ENCODE results near the gene KIF21B. TPM values are rescaled to one million over a fixed set of nuclear protein-coding genes. Genes with fewer than 3 reads are reported as not detected.

Gene KIF21B
- total and polyA plus RNA-seq, 2 of the 8 experiments (the other 6 are each of a cell fraction or from before 2014, with no cell fraction given), result 10.8 to 26.5 TPM

GRCh38 chr1:200966934-200967333 lies 56.6 kb downstream of the KIF21B start:
- H3K56ac ChIP-seq (replicated peaks; ENCODE audit: insufficient read length, low read depth, low read length), result no peak overlapping the region
- no peaks in the 10 kb centered on the region for H3K79me2 ChIP-seq (ENCODE audit: control insufficient read depth in 1 of 2, insufficient read depth in 2 of 2, low read length in 2 of 2)
- H3K23ac ChIP-seq (ENCODE audit: insufficient read length), result no peak overlapping the region
- POLR2A ChIA-PET (ENCODE audit: partially characterized antibody), result interaction anchor here (1.6 kb wide), 1 partner anchor 10 kb away, joined by 3 read pairs; no protein-coding TSS in a partner anchor
- no peak overlapping the region for H2BK5ac ChIP-seq (ENCODE audit: low read depth, low read length)
- no peak for FAIRE-seq
- no peaks in the 10 kb centered on the region for H3K23me2 ChIP-seq (ENCODE audit: low read depth, low read length)
- DNase-seq (ENCODE audit: low read depth in 1 of 2, low spot score in 2 of 2), result no peak
- no peak overlapping the region for H3K4me3 ChIP-seq (ENCODE audit: extremely low read depth in 1 of 4, insufficient read depth in 2 of 4, low read depth in 3 of 4, low read length in 4 of 4)
- no peaks in the 10 kb centered on the region for H3K27me3 ChIP-seq (replicated peaks in 1 of 4; ENCODE audit: control insufficient read depth in 3 of 4, extremely low read depth in 1 of 4, insufficient read depth in 3 of 4, low read length in 3 of 4)
- no peak overlapping the region for H4K91ac ChIP-seq (replicated peaks; ENCODE audit: insufficient read length, low read length)
- no peak overlapping the region for H2AK5ac ChIP-seq (ENCODE audit: low read depth, low read length)
- no peak overlapping the region for H2BK20ac ChIP-seq (ENCODE audit: low read length)
- no peak overlapping the region for H2AFZ ChIP-seq (ENCODE audit: low read length)
- no peak overlapping the region for H4K5ac ChIP-seq (ENCODE audit: insufficient read length, low read depth, low read length)
- no peak overlapping the region for H4K8ac ChIP-seq (ENCODE audit: extremely low read depth, insufficient read depth, low read length)
- H3K4me1 ChIP-seq (replicated peaks in 1 of 4; ENCODE audit: control insufficient read depth in 3 of 4, insufficient read depth in 4 of 4, low read length in 3 of 4), result peaks cover 0 to 3% (median 0%) of the 10 kb centered on the region in 4 experiments; a peak in 1 of 7 replicates
- H3K9ac ChIP-seq (replicated peaks in 1 of 4; ENCODE audit: extremely low read depth in 1 of 4, low read depth in 3 of 4, low read length in 3 of 4), result no peak overlapping the region
- H2BK12ac ChIP-seq (ENCODE audit: low read depth, low read length), result no peak overlapping the region
- no peak overlapping the region for H3K14ac ChIP-seq (ENCODE audit: insufficient read length)
- H3K79me1 ChIP-seq (ENCODE audit: low read depth, low read length), result no peaks in the 10 kb centered on the region
- H3K4me2 ChIP-seq (ENCODE audit: insufficient read depth in 1 of 2, low read depth in 2 of 2, low read length in 2 of 2), result no peak overlapping the region
- 93% methylated on average over 2 of the region's 2 CpGs; no CpG with 5 or more reads in 1 of the 2 experiments for WGBS, 2 experiments (ENCODE audit: extremely low coverage in 1 of 2, insufficient coverage in 1 of 2, insufficient read length in 1 of 2, insufficient replicate concordance in 2 of 2, low coverage in 1 of 2, low lambda C conversion rate in 2 of 2, missing lambda C conversion rate in 1 of 2)
- no peaks in the 10 kb centered on the region for H3K9me3 ChIP-seq (ENCODE audit: insufficient read depth in 2 of 2, low read depth in 1 of 2, low read length in 1 of 2)
- H3K18ac ChIP-seq (ENCODE audit: extremely low read depth, low read length), result no peak overlapping the region
- H4K20me1 ChIP-seq (replicated peaks in 1 of 2; ENCODE audit: control insufficient read depth in 1 of 2, insufficient read depth in 2 of 2, low read length in 2 of 2), result no peaks in the 10 kb centered on the region
- CTCF ChIA-PET (ENCODE audit: partially characterized antibody), result interaction anchor here (1.5 to 28.5 kb wide), 2 partner anchors 10 to 78 kb away, joined by 3 to 640 read pairs; no protein-coding TSS in a partner anchor
- H3K27ac ChIP-seq (ENCODE audit: low read depth, low read length), result no peak overlapping the region
- H3K4ac ChIP-seq (replicated peaks; ENCODE audit: insufficient read length, low read depth, low read length), result no peak overlapping the region
- H2BK120ac ChIP-seq (replicated peaks; ENCODE audit: low read depth, low read length), result no peak overlapping the region
- H2BK15ac ChIP-seq (ENCODE audit: low read length), result no peak overlapping the region
- H3K36me3 ChIP-seq (ENCODE audit: control insufficient read depth in 2 of 4, insufficient read depth in 4 of 4, low read length in 3 of 4), result 0 out of 8 replicates have a peak, but pooled peaks cover 0 to 3% (median 0%) of the 10 kb centered on the region in 4 experiments
- no peak for TF ChIP-seq BRCA1 (IDR thresholded peaks at IDR 0.05; ENCODE audit: low read depth, low read length)
- no peak for TF ChIP-seq TEAD4 (IDR thresholded peaks at IDR 0.05; ENCODE audit: low read depth, low read length)
- TF ChIP-seq CHD1 (IDR thresholded peaks at IDR 0.05; ENCODE audit: low read depth, low read length), result no peak
- no peak for TF ChIP-seq E2F6 (IDR thresholded peaks at IDR 0.05)
- TF ChIP-seq EP300 (IDR thresholded peaks at IDR 0.05; ENCODE audit: borderline replicate concordance in 1 of 2, low read depth in 2 of 2, low read length in 2 of 2), result no peak
- TF ChIP-seq TAF1 (IDR thresholded peaks at IDR 0.05; ENCODE audit: low read depth, low read length), result no peak
- no peak for TF ChIP-seq SRF (IDR thresholded peaks at IDR 0.05; ENCODE audit: low read depth, low read length)
- TF ChIP-seq ASH2L (IDR thresholded peaks at IDR 0.05; ENCODE audit: low read length), result no peak
- no peak for TF ChIP-seq TAF7 (optimal IDR thresholded peaks at IDR 0.05; ENCODE audit: borderline replicate concordance, low read depth, low read length)
- TF ChIP-seq CBX8 (IDR thresholded peaks at IDR 0.05; ENCODE audit: borderline replicate concordance, low read depth, low read length), result no peak
- no peak for TF ChIP-seq EGR1 (IDR thresholded peaks at IDR 0.05; ENCODE audit: borderline replicate concordance, low read depth, low read length)
- TF ChIP-seq RXRA (IDR thresholded peaks at IDR 0.05; ENCODE audit: insufficient read depth, low read depth, low read length), result no peak
- no peak for TF ChIP-seq POU5F1 (IDR thresholded peaks at IDR 0.05; ENCODE audit: low read depth, low read length)
- no peak for TF ChIP-seq CTBP2 (IDR thresholded peaks at IDR 0.05; ENCODE audit: borderline replicate concordance, insufficient read depth, insufficient read length, low read length)
